ENCODE data around the gene GRIK1.

The GRIK1 gene

GRCh38 chr21:29654203-29654602, 285.6 kb downstream of the GRIK1 start:
- no peak for DNase-seq (ENCODE audit: insufficient read length, low spot score)
- FAIRE-seq: no peak
- no peak for TF ChIP-seq CTCF (IDR thresholded peaks at IDR 0.05; ENCODE audit: insufficient read depth, missing control alignments)

- DNase-seq (ENCODE audit: insufficient read length, low spot score): no peak
- no peak for FAIRE-seq
- TF ChIP-seq CTCF (IDR thresholded peaks at IDR 0.05; ENCODE audit: insufficient read depth, missing control alignments): no peak
These were observed 289.2 kb downstream of the GRIK1 start for GRCh38 chr21:29650523-29651022.

DNA sequence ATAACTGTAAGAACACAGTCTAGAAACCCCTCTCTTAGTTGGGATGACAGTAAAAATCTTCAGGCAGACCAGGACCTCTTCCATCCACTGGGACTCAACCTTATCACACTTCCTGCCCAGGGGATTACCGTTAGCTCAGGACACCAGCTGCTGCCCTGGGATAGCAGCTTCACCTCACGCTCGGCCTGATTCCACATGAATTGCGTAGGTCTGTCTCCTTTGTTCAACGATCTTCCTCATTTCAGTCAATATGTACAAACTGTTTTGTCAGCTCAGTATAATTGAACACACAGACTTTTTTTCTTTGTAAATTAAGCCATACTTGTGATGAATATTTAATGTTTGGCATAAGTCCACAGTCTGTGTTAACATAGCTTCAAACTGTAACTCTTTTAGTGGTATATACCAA, 290.4 kb downstream of the GRIK1 start:
- no peak for TF ChIP-seq CTCF (IDR thresholded peaks at IDR 0.05; ENCODE audit: insufficient read depth, missing control alignments)
- no peak for FAIRE-seq
- no peak for DNase-seq (ENCODE audit: insufficient read length, low spot score)

DNA sequence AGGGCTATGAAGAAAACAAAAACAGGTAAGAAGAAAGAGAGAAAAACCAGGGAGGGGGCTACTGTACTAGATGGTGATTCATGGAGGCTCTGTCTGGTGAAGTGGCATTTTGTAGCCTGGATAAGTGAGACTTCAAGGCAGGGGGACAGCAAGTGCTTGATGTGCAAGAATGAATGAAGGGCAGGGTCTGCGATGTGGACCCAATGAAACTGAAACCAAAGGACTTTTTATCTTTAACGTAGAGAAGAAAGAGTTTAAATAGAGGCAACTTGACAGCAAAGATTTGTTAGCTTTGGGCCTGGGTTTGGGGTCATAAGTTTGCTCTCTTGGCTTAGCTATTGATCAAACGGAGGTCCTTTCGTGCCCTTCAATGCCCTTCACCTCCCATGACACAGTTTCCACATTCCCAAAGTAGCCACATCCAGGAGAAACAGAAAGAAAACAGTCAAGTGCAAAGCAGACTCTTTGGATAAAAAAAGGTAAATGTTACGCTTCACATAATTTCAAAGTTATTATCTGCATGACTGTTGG, 291.0 kb downstream of the GRIK1 start:
- DNase-seq (ENCODE audit: insufficient read length, low spot score) (no peak), FAIRE-seq (no peak)
- no peak for TF ChIP-seq CTCF (IDR thresholded peaks at IDR 0.05; ENCODE audit: insufficient read depth, missing control alignments)

GRCh38 chr21:29647353-29647781, 292.4 kb downstream of the GRIK1 start:
- FAIRE-seq (no peak), DNase-seq (ENCODE audit: insufficient read length, low spot score) (no peak)
- no peak for TF ChIP-seq CTCF (IDR thresholded peaks at IDR 0.05; ENCODE audit: insufficient read depth, missing control alignments)

- TF ChIP-seq CTCF (IDR thresholded peaks at IDR 0.05; ENCODE audit: insufficient read depth, missing control alignments): no peak
- DNase-seq (ENCODE audit: insufficient read length, low spot score) (no peak), FAIRE-seq (no peak)
These were observed 293.9 kb downstream of the GRIK1 start for GRCh38 chr21:29645666-29646553.

- no peak for TF ChIP-seq CTCF (IDR thresholded peaks at IDR 0.05; ENCODE audit: insufficient read depth, missing control alignments)
- DNase-seq (ENCODE audit: insufficient read length, low spot score) (no peak), FAIRE-seq (no peak)
These were observed 296.5 kb downstream of the GRIK1 start for GRCh38 chr21:29643289-29643688.
